HepG2 (cell line): ENCODE data around the gene CRYZL1. TPM values are rescaled to one million over a fixed set of nuclear protein-coding genes. Genes with fewer than 3 reads are reported as not detected.
A peak's percentile ranks its signal among the peaks of the same experiment; 100 is the strongest.

Source experiments
- BCLAF1 ChIP-seq: fragments of 450-650 bp; IDR thresholded peaks from 2 replicates; pipeline ENCODE4 v1.6.1; 2017; ENCODE audit warnings: mild to moderate bottlenecking
- CBFB ChIP-seq: sonication (generic); formaldehyde crosslinking; IDR thresholded peaks from 2 replicates; pipeline ENCODE4 v1.4.0; 2020; ENCODE audit warnings: missing genetic modification reagents
- KLF12 ChIP-seq: sonication (generic); formaldehyde crosslinking; IDR thresholded peaks from 2 replicates; pipeline ENCODE4 v1.4.0; 2020; ENCODE audit warnings: missing genetic modification reagents, borderline replicate concordance
- NFATC3 ChIP-seq: sonication (generic); formaldehyde crosslinking; IDR thresholded peaks from 2 replicates; pipeline ENCODE4 v1.5.1; 2020; ENCODE audit warnings: mild to moderate bottlenecking, missing genetic modification reagents
- NFE2L2 ChIP-seq: fragments of 150-350 bp; IDR thresholded peaks from 2 replicates; pipeline ENCODE4 v1.6.1; 2014; ENCODE audit warnings: low read length
- PREB ChIP-seq: sonication (generic); formaldehyde crosslinking; IDR thresholded peaks from 2 replicates; pipeline ENCODE4 v1.4.0; 2020; ENCODE audit warnings: missing genetic modification reagents
- SNAI1 ChIP-seq: sonication (generic); formaldehyde crosslinking; IDR thresholded peaks from 2 replicates; pipeline ENCODE4 v1.5.0; 2020; ENCODE audit warnings: mild to moderate bottlenecking, missing genetic modification reagents, borderline replicate concordance
- XBP1 ChIP-seq: sonication (generic); formaldehyde crosslinking; IDR thresholded peaks from 2 replicates; pipeline ENCODE4 v1.5.0; 2020; ENCODE audit warnings: missing genetic modification reagents
- ZHX1 ChIP-seq: sonication (generic); formaldehyde crosslinking; IDR thresholded peaks from 2 replicates; pipeline ENCODE4 v1.8.1; 2022; ENCODE audit warnings: low read depth, mild to moderate bottlenecking, missing genetic modification reagents
- ZNF407 ChIP-seq: sonication (generic); formaldehyde crosslinking; IDR thresholded peaks from one replicate; pipeline ENCODE4 v1.5.1; 2020; ENCODE audit warnings: mild to moderate bottlenecking, missing genetic modification reagents; ENCODE audit errors: not compliant biosample characterization
- ZNF788 ChIP-seq: sonication (generic); formaldehyde crosslinking; IDR thresholded peaks from 2 replicates; pipeline ENCODE4 v1.5.0; 2020; ENCODE audit warnings: mild to moderate bottlenecking, missing genetic modification reagents, borderline replicate concordance
- polyA plus RNA-seq, 8 experiments: library from polyadenylated mRNA; depleted of rRNA in 3 of 8; stranded (reverse) in 7 of 8; unstranded in 1 of 8; fragments of >200 nt; fragmentation: Illumina TruSeq in 4 of 8; extraction: Trizol in 4 of 8; gene quantifications; 2 replicates each; pipeline versions ENCODE4 v1.2.1 to v1.2.3, GENCODE V29; 2011 to 2016; ENCODE audit warnings: low read depth in 4 of 8, missing spikeins in 1 of 8, mixed read lengths in 1 of 8; ENCODE audit not compliant: insufficient read depth in 1 of 8
- total RNA-seq, 5 experiments: library from RNA; depleted of rRNA; stranded (reverse); fragments of >200 nt; fragmentation: Illumina TruSeq; extraction: Trizol; gene quantifications; 2 replicates each; pipeline ENCODE4 v1.2.3, GENCODE V29; 2016; ENCODE audit warnings: low read depth in 1 of 5

CRYZL1 gene
- total and polyA plus RNA-seq, 2 of the 13 experiments (the other 11 are each of a cell fraction or from before 2014, with no cell fraction given), result 20.3 to 27.7 TPM

- TF ChIP-seq NFATC3 (CRISPR knock-in tag) (no peak), ZHX1 (CRISPR knock-in tag) (no peak), ZNF407 (CRISPR knock-in tag) (no peak), KLF12 (CRISPR knock-in tag) (peak; percentile 93; the same call in 1 of the 2 replicates), PREB (CRISPR knock-in tag) (0 out of 2 replicates have a peak, but pooled peaks have one; percentile 32), NFE2L2 (no peak), SNAI1 (CRISPR knock-in tag) (peak; percentile 43; the same call in 1 of the 2 replicates), CBFB (CRISPR knock-in tag) (no peak), ZNF788 (peak; percentile 11; the same call in 1 of the 2 replicates), BCLAF1 (no peak), XBP1 (CRISPR knock-in tag) (no peak)
Observed at GRCh38 chr21:33541756-33542639, 99.5 kb downstream of the CRYZL1 start, which contains the start of gene GART (continued).
